OCI-LY3 (cell line): ENCODE data around the gene CCDC7.

Experiments used
- H2AFZ ChIP-seq: fragments of 200-600, 300-600 bp; shearing (Covaris generic); 2 replicates; pipeline ENCODE4 v1.6.0; 2014; ENCODE audit warnings: antibody characterized with exemption, low read depth, low read length
- H3K27ac ChIP-seq: fragments of 200-600, 300-600 bp; sonication (generic); 2 replicates; pipeline ENCODE4 v1.5.1; 2014; ENCODE audit warnings: mild to moderate bottlenecking, low read length, moderate library complexity, mixed read lengths
- H3K27me3 ChIP-seq: fragments of 200-600, 300-600 bp; sonication (generic); 2 replicates; pipeline ENCODE4 v1.6.1; 2014; ENCODE audit warnings: low read depth, low read length, mixed read lengths
- H3K36me3 ChIP-seq: fragments of 200-600, 300-600 bp; sonication (generic); replicated peaks from 2 replicates; pipeline ENCODE3; 2014; ENCODE audit warnings: low read depth, low read length, mixed read lengths
- H3K4me1 ChIP-seq: fragments of 300-600, 200-600 bp; sonication (generic); 2 replicates; pipeline ENCODE4 v1.6.1; 2014; ENCODE audit warnings: low read length, mixed read lengths
- H3K4me2 ChIP-seq: fragments of 200-600, 300-600 bp; sonication (generic); 2 replicates; pipeline ENCODE4 v1.6.1; 2014; ENCODE audit warnings: low read length, mixed read lengths
- H3K4me3 ChIP-seq: fragments of 300-600, 200-600 bp; sonication (generic); 2 replicates; pipeline ENCODE4 v1.5.1; 2014; ENCODE audit warnings: antibody characterized with exemption, mild to moderate bottlenecking, low read length, moderate library complexity
- H3K79me2 ChIP-seq: fragments of 300-600, 200-600 bp; shearing (Covaris generic); 2 replicates; pipeline ENCODE4 v1.6.1; 2014; ENCODE audit warnings: mild to moderate bottlenecking, low read length, mixed read lengths
- H3K9ac ChIP-seq: fragments of 300-600, 200-600 bp; shearing (Covaris generic); 2 replicates; pipeline ENCODE4 v1.6.0; 2014; ENCODE audit warnings: mild to moderate bottlenecking, low read length, moderate library complexity
- H3K9me3 ChIP-seq: fragments of 200-600, 300-600 bp; shearing (Covaris generic); 2 replicates; pipeline ENCODE4 v1.6.1; 2014; ENCODE audit warnings: low read length, mixed read lengths; ENCODE audit not compliant: insufficient read depth
- H4K20me1 ChIP-seq: fragments of 200-600, 300-600 bp; sonication (generic); 2 replicates; pipeline ENCODE4 v1.6.1; 2016; ENCODE audit warnings: low read length, mixed read lengths; ENCODE audit not compliant: insufficient read depth
- EZH2phosphoT487 ChIP-seq: fragments of 200-600 bp; shearing (Covaris generic); IDR thresholded peaks from 2 replicates; pipeline ENCODE4 v1.6.1; 2018; ENCODE audit warnings: antibody characterized with exemption, mixed run types, low read depth
- TF ChIP-seq, protein P1 (sequence below): fragments of 200-600, 300-600 bp; sonication (generic); IDR thresholded peaks from 2 replicates; pipeline ENCODE4 v1.5.1; 2014; ENCODE audit warnings: antibody characterized with exemption, low read length, low read depth

CCDC7 gene

DNA sequence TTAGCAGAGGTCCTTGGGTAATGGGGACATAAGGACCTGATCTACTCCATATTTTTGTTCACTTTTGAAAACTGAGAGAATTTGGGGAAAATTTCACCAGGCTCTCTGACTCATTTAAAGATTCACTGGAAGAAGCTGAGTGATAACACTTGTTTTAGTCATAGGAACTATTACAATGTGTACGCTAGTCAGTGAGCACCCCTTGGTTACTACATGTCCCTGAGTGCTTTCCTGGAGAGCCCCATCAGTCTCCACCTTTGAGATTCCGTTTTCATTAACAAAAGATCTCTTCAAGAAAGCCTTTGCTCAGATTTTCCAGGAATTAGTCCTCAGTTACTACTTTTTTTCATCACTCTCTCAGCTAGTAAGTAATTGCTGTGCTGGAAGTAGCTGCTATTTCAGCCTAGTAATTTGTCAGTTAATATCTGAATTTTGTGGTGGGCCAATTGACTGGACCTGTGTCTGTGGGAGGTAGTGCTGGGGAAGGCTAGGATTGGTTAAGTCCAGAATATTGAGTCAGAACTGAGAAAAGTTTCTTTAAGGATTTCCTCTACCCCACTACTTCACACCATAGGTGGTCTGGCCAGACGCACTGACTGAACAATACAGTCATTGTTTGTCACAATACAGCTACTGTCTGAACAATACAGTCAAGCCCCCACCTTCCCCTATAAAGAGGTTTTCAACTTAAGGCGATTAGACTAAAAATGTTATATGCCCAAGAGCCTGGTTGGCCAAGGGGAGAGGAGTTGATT, 235.0 kb downstream of the CCDC7 start:
- Histone ChIP-seq H3K4me2 (no peak overlapping the region), H3K36me3 (no peaks in the 10 kb centered on the region), H4K20me1 (no peaks in the 10 kb centered on the region), H3K9me3 (no peaks in the 10 kb centered on the region), H3K27me3 (no peaks in the 10 kb centered on the region), H3K27ac (no peak overlapping the region), H3K4me1 (no peaks in the 10 kb centered on the region), H3K9ac (no peak overlapping the region), H3K4me3 (no peak overlapping the region), H3K79me2 (no peaks in the 10 kb centered on the region), H2AFZ (no peak overlapping the region)
- TF ChIP-seq, protein P1, sequence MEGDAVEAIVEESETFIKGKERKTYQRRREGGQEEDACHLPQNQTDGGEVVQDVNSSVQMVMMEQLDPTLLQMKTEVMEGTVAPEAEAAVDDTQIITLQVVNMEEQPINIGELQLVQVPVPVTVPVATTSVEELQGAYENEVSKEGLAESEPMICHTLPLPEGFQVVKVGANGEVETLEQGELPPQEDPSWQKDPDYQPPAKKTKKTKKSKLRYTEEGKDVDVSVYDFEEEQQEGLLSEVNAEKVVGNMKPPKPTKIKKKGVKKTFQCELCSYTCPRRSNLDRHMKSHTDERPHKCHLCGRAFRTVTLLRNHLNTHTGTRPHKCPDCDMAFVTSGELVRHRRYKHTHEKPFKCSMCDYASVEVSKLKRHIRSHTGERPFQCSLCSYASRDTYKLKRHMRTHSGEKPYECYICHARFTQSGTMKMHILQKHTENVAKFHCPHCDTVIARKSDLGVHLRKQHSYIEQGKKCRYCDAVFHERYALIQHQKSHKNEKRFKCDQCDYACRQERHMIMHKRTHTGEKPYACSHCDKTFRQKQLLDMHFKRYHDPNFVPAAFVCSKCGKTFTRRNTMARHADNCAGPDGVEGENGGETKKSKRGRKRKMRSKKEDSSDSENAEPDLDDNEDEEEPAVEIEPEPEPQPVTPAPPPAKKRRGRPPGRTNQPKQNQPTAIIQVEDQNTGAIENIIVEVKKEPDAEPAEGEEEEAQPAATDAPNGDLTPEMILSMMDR, result no peak
- TF ChIP-seq EZH2phosphoT487, result no peak

DNA sequence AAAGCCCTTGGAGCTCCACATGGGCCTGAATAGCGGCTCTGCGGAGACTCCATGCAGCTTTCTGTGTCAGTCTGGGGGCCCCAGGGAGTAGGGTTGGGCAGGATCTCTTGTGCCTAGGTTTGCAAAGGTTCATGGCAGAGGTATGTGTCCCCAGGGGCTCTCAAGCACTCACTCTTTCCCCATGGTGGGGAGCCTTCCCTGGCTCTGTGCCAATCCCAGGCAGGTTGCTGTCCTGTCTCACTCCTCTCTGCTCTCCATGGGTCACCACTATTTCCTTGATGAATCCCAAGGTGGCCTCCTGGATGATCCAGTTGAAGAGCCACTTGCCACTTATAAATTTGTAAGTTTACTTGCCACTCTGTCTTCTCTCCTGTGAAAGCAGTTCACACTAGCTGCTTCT, 238.4 kb downstream of the CCDC7 start:
- H4K20me1 ChIP-seq, result no peaks in the 10 kb centered on the region
- no peaks in the 10 kb centered on the region for H3K27me3 ChIP-seq
- H3K4me3 ChIP-seq, result no peak overlapping the region
- no peak overlapping the region for H3K27ac ChIP-seq
- H3K4me1 ChIP-seq, result no peaks in the 10 kb centered on the region
- H3K9me3 ChIP-seq, result no peaks in the 10 kb centered on the region
- no peak overlapping the region for H2AFZ ChIP-seq
- no peak overlapping the region for H3K9ac ChIP-seq
- no peak overlapping the region for H3K4me2 ChIP-seq
- no peaks in the 10 kb centered on the region for H3K36me3 ChIP-seq
- no peaks in the 10 kb centered on the region for H3K79me2 ChIP-seq
- no peak for TF ChIP-seq EZH2phosphoT487

DNA sequence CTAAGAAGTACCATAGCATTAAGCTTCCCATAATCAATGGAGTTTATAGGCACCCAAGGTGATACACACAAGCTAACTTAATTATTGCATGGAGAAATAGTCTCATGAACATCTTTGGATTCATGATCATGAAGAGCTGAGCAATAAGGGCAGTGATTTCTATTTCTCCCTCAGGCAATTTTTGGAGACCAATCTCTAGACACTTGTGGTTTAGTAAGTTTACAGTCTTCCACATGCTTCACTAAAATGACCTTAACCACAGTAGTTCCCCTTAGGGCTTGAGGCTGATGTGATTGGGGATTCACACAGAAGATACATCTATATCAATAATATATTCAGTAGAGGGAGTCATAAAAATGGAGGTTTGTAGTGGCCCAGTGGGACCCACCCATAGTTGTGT, 241.2 kb downstream of the CCDC7 start:
- Histone ChIP-seq H3K9ac (no peak overlapping the region), H3K4me1 (no peaks in the 10 kb centered on the region), H3K4me3 (no peak overlapping the region), H3K36me3 (no peaks in the 10 kb centered on the region), H4K20me1 (no peaks in the 10 kb centered on the region), H3K27me3 (no peaks in the 10 kb centered on the region), H3K79me2 (no peaks in the 10 kb centered on the region), H2AFZ (no peak overlapping the region), H3K4me2 (no peak overlapping the region), H3K27ac (no peak overlapping the region), H3K9me3 (no peaks in the 10 kb centered on the region)
- TF ChIP-seq, protein P1, result no peak
- TF ChIP-seq EZH2phosphoT487, result no peak

DNA sequence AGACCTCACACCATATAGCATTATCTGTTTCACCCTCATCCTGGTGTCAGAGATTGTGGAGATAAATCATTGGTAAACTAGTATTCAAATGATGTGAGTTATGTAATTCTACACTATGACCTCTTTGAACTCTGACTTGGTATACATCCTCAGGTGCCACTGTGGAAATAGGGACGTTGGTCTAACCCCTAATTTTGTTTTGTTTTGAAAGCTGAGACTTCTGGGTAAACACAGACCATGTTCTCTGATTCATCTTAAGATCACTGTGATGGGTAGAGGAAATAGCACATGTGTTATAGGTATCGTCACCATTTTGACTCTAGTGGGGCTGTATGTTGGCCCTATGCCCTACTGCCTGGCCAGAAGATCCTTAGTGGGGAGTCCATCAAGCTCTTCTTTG, 241.6 kb downstream of the CCDC7 start:
- Histone ChIP-seq H3K79me2 (no peaks in the 10 kb centered on the region), H2AFZ (no peak overlapping the region), H3K4me1 (no peaks in the 10 kb centered on the region), H3K27ac (no peak overlapping the region), H3K9me3 (no peaks in the 10 kb centered on the region), H3K9ac (no peak overlapping the region), H3K4me2 (no peak overlapping the region), H3K4me3 (no peak overlapping the region), H3K27me3 (no peaks in the 10 kb centered on the region), H3K36me3 (no peaks in the 10 kb centered on the region), H4K20me1 (no peaks in the 10 kb centered on the region)
- no peak for TF ChIP-seq EZH2phosphoT487
- TF ChIP-seq, protein P1, result no peak
